SK-N-SH (cell line): ENCODE results near the gene ZNF648.

Experiments
- FOXJ3 ChIP-seq: sonication (generic); formaldehyde crosslinking; IDR thresholded peaks from 2 replicates; pipeline ENCODE4 v1.5.1; 2020; ENCODE audit warnings: mild to moderate bottlenecking, missing genetic modification reagents
- GATA2 ChIP-seq: sonication (generic); formaldehyde crosslinking; IDR thresholded peaks from 2 replicates; pipeline ENCODE4 v1.5.0; 2020; ENCODE audit warnings: mild to moderate bottlenecking, missing genetic modification reagents
- SMC3 ChIP-seq: IDR thresholded peaks from 2 replicates; pipeline ENCODE4 v1.6.1; 2012; ENCODE audit warnings: low read depth, low read length, improper control_type of control experiment
- TF ChIP-seq, protein P1 (sequence below): fragments of 200-600 bp; sonication (generic); IDR thresholded peaks from 2 replicates; pipeline ENCODE4 v1.6.1; 2017; ENCODE audit warnings: antibody characterized with exemption, mild to moderate bottlenecking, moderate library complexity

DNA sequence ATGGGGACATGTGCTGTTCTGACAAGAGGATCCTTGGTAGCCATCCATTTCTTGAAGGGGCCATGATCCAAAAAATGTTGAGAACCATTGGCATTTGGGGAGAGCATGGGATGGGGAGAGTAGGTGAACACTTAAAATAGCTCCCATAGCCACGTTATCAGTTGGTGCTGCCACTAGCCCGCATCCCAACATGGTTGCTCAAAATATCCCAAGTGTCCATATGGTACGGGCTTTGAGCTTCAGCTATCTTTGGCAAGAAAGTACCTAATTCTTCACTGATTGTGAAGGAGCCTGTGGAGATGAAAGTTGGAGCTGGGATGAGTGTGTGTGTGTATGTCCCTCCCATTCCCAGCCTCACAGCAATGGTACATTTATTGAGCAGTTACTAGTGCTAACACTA lies 3.1 kb upstream of the ZNF648 start:
- TF ChIP-seq, protein P1, sequence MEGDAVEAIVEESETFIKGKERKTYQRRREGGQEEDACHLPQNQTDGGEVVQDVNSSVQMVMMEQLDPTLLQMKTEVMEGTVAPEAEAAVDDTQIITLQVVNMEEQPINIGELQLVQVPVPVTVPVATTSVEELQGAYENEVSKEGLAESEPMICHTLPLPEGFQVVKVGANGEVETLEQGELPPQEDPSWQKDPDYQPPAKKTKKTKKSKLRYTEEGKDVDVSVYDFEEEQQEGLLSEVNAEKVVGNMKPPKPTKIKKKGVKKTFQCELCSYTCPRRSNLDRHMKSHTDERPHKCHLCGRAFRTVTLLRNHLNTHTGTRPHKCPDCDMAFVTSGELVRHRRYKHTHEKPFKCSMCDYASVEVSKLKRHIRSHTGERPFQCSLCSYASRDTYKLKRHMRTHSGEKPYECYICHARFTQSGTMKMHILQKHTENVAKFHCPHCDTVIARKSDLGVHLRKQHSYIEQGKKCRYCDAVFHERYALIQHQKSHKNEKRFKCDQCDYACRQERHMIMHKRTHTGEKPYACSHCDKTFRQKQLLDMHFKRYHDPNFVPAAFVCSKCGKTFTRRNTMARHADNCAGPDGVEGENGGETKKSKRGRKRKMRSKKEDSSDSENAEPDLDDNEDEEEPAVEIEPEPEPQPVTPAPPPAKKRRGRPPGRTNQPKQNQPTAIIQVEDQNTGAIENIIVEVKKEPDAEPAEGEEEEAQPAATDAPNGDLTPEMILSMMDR = no peak
- TF ChIP-seq FOXJ3 (no peak), SMC3 (no peak), GATA2 (CRISPR knock-in tag) (no peak)
